ENCODE data around the gene CD180. TPM values are rescaled to one million over a fixed set of nuclear protein-coding genes. Genes with fewer than 3 reads are reported as not detected.

The CD180 gene
- total and polyA plus RNA-seq, 2 experiments from 2014 or later: 0.07 TPM; not detected in 1

DNA sequence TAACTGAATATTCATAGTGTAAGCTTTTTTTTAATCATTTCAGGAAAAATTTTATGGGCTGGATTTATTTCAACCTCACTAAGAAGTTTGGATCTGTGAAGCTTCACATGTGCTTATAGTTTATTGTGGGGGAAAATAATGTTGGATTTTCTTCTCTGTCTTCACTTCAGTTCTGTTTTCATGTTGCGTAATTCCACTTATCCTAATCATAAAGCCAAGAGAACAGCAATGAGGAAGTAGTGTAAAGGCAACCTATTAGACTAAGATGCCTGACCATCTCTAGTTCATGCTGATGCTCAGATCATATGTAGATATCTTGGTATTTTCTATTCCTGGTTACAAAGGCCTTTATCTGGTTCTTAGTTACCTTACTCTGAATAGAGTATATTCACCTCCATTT lies 50.0 kb downstream of the CD180 start:
- Histone ChIP-seq H3K27ac (no peak overlapping the region), H3K79me2 (no peaks in the 10 kb centered on the region), H3K9me2 (replicated peaks; ENCODE audit: insufficient read depth) (no peaks in the 10 kb centered on the region), H3K27me3 (no peaks in the 10 kb centered on the region), H4K20me1 (ENCODE audit: insufficient read depth, poor library complexity, severe bottlenecking) (no peaks in the 10 kb centered on the region), H3K4me3 (no peak overlapping the region), H3K4me2 (no peak overlapping the region), H3K4me1 (ENCODE audit: insufficient read depth) (peaks cover 21% of the 10 kb centered on the region), H2AFZ (no peak overlapping the region), H3K9me3 (ENCODE audit: low read depth) (no peaks in the 10 kb centered on the region), H3K36me3 (replicated peaks; ENCODE audit: insufficient read depth, low read depth) (no peaks in the 10 kb centered on the region)
- 85% methylated on average over 1 of the region's 1 CpG for WGBS (ENCODE audit: low lambda C conversion rate, missing lambda C conversion rate)
- no peak for TF ChIP-seq EZH2 (IDR thresholded peaks at IDR 0.05; ENCODE audit: borderline replicate concordance)
- TF ChIP-seq, protein P1, sequence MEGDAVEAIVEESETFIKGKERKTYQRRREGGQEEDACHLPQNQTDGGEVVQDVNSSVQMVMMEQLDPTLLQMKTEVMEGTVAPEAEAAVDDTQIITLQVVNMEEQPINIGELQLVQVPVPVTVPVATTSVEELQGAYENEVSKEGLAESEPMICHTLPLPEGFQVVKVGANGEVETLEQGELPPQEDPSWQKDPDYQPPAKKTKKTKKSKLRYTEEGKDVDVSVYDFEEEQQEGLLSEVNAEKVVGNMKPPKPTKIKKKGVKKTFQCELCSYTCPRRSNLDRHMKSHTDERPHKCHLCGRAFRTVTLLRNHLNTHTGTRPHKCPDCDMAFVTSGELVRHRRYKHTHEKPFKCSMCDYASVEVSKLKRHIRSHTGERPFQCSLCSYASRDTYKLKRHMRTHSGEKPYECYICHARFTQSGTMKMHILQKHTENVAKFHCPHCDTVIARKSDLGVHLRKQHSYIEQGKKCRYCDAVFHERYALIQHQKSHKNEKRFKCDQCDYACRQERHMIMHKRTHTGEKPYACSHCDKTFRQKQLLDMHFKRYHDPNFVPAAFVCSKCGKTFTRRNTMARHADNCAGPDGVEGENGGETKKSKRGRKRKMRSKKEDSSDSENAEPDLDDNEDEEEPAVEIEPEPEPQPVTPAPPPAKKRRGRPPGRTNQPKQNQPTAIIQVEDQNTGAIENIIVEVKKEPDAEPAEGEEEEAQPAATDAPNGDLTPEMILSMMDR (IDR thresholded peaks at IDR 0.05; ENCODE audit: poor library complexity): no peak
- no peak for TF ChIP-seq EZH2phosphoT487 (IDR thresholded peaks at IDR 0.05; ENCODE audit: low read depth, severe bottlenecking, unreplicated experiment)
- DNase-seq (ENCODE audit: low spot score): no peak

DNA sequence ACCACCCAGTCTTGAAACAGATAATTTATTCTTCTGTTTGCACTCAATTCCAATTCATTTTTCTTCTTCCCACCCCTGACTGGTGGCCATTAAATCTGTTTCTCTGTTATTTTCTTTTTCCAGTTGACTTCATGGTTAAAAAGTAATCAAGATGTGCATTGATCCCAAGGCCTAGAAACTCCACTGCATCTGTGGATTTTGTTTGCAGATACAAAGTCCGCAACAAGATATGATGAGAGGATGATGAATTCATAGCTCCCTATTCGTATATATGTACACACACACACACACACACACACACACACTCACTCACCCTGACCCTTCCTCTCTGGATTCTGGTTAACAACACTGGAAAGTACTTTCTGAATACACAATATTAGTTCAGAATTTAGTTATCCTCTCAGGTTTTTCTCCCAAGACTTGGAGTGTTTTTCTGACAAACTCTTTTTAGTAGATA lies 52.4 kb downstream of the CD180 start:
- Histone ChIP-seq H3K27ac (peak overlapping the region; percentile 80), H3K9me3 (ENCODE audit: low read depth) (no peaks in the 10 kb centered on the region), H4K20me1 (ENCODE audit: insufficient read depth, poor library complexity, severe bottlenecking) (no peaks in the 10 kb centered on the region), H2AFZ (no peak overlapping the region), H3K4me1 (ENCODE audit: insufficient read depth) (peaks cover 21% of the 10 kb centered on the region), H3K79me2 (no peaks in the 10 kb centered on the region), H3K9me2 (replicated peaks; ENCODE audit: insufficient read depth) (no peaks in the 10 kb centered on the region), H3K27me3 (no peaks in the 10 kb centered on the region), H3K36me3 (replicated peaks; ENCODE audit: insufficient read depth, low read depth) (no peaks in the 10 kb centered on the region), H3K4me3 (no peak overlapping the region), H3K4me2 (peak overlapping the region; percentile 39)
- TF ChIP-seq EZH2phosphoT487 (IDR thresholded peaks at IDR 0.05; ENCODE audit: low read depth, severe bottlenecking, unreplicated experiment): no peak
- TF ChIP-seq, protein P1 (IDR thresholded peaks at IDR 0.05; ENCODE audit: poor library complexity): no peak
- no peak for TF ChIP-seq EZH2 (IDR thresholded peaks at IDR 0.05; ENCODE audit: borderline replicate concordance)
- DNase-seq (ENCODE audit: low spot score): peak; percentile 44
- WGBS (ENCODE audit: low lambda C conversion rate, missing lambda C conversion rate): 56% methylated on average over 2 of the region's 2 CpGs

DNA sequence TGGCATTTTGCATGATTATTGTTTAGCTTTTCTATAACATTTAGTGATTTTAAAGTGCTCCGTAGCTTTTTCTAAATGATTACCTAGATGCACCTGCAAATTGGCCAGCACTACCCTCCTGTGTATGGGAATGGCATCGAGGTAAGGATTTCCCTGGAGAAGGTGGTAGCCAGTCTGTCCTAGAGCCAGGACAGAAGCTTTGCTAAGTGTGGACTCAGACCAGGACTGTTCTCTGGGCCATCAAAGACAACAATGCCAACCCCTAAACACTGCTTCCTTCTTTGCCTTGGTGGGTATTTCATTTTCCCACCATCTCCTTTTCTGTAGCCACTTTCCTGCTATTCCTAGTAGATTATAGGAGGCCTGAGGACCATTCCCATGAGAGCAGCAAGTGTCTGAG lies 53.0 kb downstream of the CD180 start:
- Histone ChIP-seq H3K79me2 (no peaks in the 10 kb centered on the region), H4K20me1 (ENCODE audit: insufficient read depth, poor library complexity, severe bottlenecking) (no peaks in the 10 kb centered on the region), H3K9me3 (ENCODE audit: low read depth) (no peaks in the 10 kb centered on the region), H2AFZ (no peak overlapping the region), H3K36me3 (replicated peaks; ENCODE audit: insufficient read depth, low read depth) (no peaks in the 10 kb centered on the region), H3K4me1 (ENCODE audit: insufficient read depth) (peaks cover 21% of the 10 kb centered on the region), H3K4me2 (peak overlapping the region; percentile 39), H3K27me3 (no peaks in the 10 kb centered on the region), H3K4me3 (no peak overlapping the region), H3K9me2 (replicated peaks; ENCODE audit: insufficient read depth) (no peaks in the 10 kb centered on the region), H3K27ac (peak overlapping the region; percentile 80)
- DNase-seq (ENCODE audit: low spot score): no peak
- 93% methylated on average over 2 of the region's 2 CpGs for WGBS (ENCODE audit: low lambda C conversion rate, missing lambda C conversion rate)
- TF ChIP-seq, protein P1 (IDR thresholded peaks at IDR 0.05; ENCODE audit: poor library complexity): no peak
- no peak for TF ChIP-seq EZH2 (IDR thresholded peaks at IDR 0.05; ENCODE audit: borderline replicate concordance)
- no peak for TF ChIP-seq EZH2phosphoT487 (IDR thresholded peaks at IDR 0.05; ENCODE audit: low read depth, severe bottlenecking, unreplicated experiment)

DNA sequence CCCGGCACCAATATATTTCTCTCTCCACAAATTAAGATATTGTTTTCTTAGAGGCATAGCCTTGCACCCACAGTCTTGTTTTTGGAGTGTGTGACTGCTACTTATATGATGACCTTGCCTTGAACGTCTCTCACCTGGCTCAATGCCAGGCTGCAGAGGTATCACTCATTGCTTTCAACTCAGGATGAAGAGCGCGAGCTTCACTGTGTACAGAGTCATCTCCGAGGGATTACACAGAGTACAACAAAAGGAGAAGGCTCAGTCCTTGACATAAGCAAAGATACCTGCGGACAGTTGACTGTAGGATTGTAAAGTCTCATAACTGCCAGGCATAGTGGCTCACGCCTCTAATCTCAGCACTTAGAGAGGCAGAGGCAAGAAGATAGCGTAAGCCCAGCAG lies 53.8 kb downstream of the CD180 start:
- Histone ChIP-seq H4K20me1 (ENCODE audit: insufficient read depth, poor library complexity, severe bottlenecking) (no peaks in the 10 kb centered on the region), H3K9me2 (replicated peaks; ENCODE audit: insufficient read depth) (no peaks in the 10 kb centered on the region), H3K9me3 (ENCODE audit: low read depth) (no peaks in the 10 kb centered on the region), H2AFZ (no peak overlapping the region), H3K27ac (peak overlapping the region; percentile 80), H3K36me3 (replicated peaks; ENCODE audit: insufficient read depth, low read depth) (no peaks in the 10 kb centered on the region), H3K27me3 (no peaks in the 10 kb centered on the region), H3K4me3 (no peak overlapping the region), H3K4me1 (ENCODE audit: insufficient read depth) (peaks cover 21% of the 10 kb centered on the region), H3K79me2 (no peaks in the 10 kb centered on the region), H3K4me2 (no peak overlapping the region)
- no peak for DNase-seq (ENCODE audit: low spot score)
- TF ChIP-seq EZH2 (IDR thresholded peaks at IDR 0.05; ENCODE audit: borderline replicate concordance) (no peak), EZH2phosphoT487 (IDR thresholded peaks at IDR 0.05; ENCODE audit: low read depth, severe bottlenecking, unreplicated experiment) (no peak)
- TF ChIP-seq, protein P1 (IDR thresholded peaks at IDR 0.05; ENCODE audit: poor library complexity): no peak
- 72% methylated on average over 8 of the region's 8 CpGs for WGBS (ENCODE audit: low lambda C conversion rate, missing lambda C conversion rate)
